K562 (cell line): ENCODE measurements around the gene CACNA1A. TPM values are rescaled to one million over a fixed set of nuclear protein-coding genes. Genes with fewer than 3 reads are reported as not detected.

Source experiments
- ATAC-seq: fragments of 200-7000 bp; cut with Tn5 transposase; 3 replicates; pipeline ENCODE4 v1.9.1; 2020; ENCODE audit warnings: moderate library complexity
- BruUV-seq: library from RNA; stranded (reverse); fragments of 400-500 nt; replicated peaks from 2 replicates; lab custom pipeline; 2021; lab: Mats Ljungman, UMichigan
- CTCF ChIA-PET: fragments of 300-600 bp; formaldehyde crosslinking; extraction: SDS; loops from one replicate; lab custom pipeline; 2021; ENCODE audit warnings: low intra/inter-chr PET ratio; lab: Yijun Ruan, JAX
- POLR2A ChIA-PET: fragments of 300-600, 350-650 bp; sonication (Branson Sonifier 250); formaldehyde crosslinking; extraction: SDS; loops from one replicate; lab custom pipeline; 2021; ENCODE audit warnings: antibody characterized with exemption, inconsistent platforms; lab: Yijun Ruan, JAX
- DNase-seq, 4 experiments: peaks; one replicate each; pipeline versions ENCODE4 v3.0.0 to v3.0.0-alpha.2; 2011 to 2018; ENCODE audit warnings: low spot score in 3 of 4, mixed read lengths in 3 of 4; ENCODE audit errors: extremely low read depth in 1 of 4
- FAIRE-seq: peaks from 2 replicates; lab custom pipeline; 2011; peaks lifted over from hg19 to GRCh38; lab: Jason Lieb, UNC
- H2AFZ ChIP-seq: 2 replicates; pipeline ENCODE4 v1.6.0; 2011; ENCODE audit warnings: low read depth, low read length, control low read depth, inconsistent platforms
- H3K27ac ChIP-seq: fragments of 200-600 bp; 3 replicates; pipeline ENCODE4 v1.8.0; 2011; ENCODE audit warnings: low read depth, mild to moderate bottlenecking, control low read depth, inconsistent platforms, low read length, moderate library complexity, mixed read lengths; ENCODE audit errors: extremely low read depth
- H3K27me3 ChIP-seq, 2 experiments: fragments of 300-600 bp in 1 of 2; 2 replicates in 1 of 2; 3 replicates in 1 of 2; pipeline versions ENCODE4 v1.6.0 to v1.8.0; 2011; ENCODE audit warnings: inconsistent platforms in 2 of 2, low read length in 2 of 2, mild to moderate bottlenecking in 1 of 2, mixed read lengths in 1 of 2, moderate library complexity in 1 of 2; ENCODE audit not compliant: control insufficient read depth in 2 of 2, insufficient read depth in 2 of 2
- H3K36me3 ChIP-seq: fragments of 300-600 bp; 3 replicates; pipeline ENCODE4 v1.8.0; 2011; ENCODE audit warnings: mild to moderate bottlenecking, low read length, inconsistent platforms; ENCODE audit not compliant: control insufficient read depth, insufficient read depth
- H3K4me1 ChIP-seq, 2 experiments: fragments of 200-600 bp in 1 of 2; replicated peaks in 1 of 2; 2 replicates in 1 of 2; 3 replicates in 1 of 2; pipeline versions ENCODE4 v1.5.1 to v1.8.0; 2011; ENCODE audit warnings: inconsistent platforms in 2 of 2, low read length in 2 of 2, mild to moderate bottlenecking in 1 of 2, mixed read lengths in 1 of 2, moderate library complexity in 1 of 2; ENCODE audit not compliant: control insufficient read depth in 2 of 2, insufficient read depth in 2 of 2
- H3K4me2 ChIP-seq: 2 replicates; pipeline ENCODE4 v1.6.1; 2011; ENCODE audit warnings: low read length, control low read depth, inconsistent platforms, mixed read lengths; ENCODE audit not compliant: insufficient read depth
- H3K4me3 ChIP-seq: fragments of 200-600 bp; sonication (generic), shearing (Covaris generic); 2 replicates; pipeline ENCODE4 v1.5.1; 2016; ENCODE audit warnings: control low read depth, inconsistent platforms
- H3K79me2 ChIP-seq: fragments of 200-600 bp; 3 replicates; pipeline ENCODE4 v1.8.0; 2011; ENCODE audit warnings: low read length, inconsistent platforms; ENCODE audit not compliant: control insufficient read depth, insufficient read depth
- H3K9ac ChIP-seq, 2 experiments: 2 replicates each; pipeline versions ENCODE4 v1.6.0 to v1.6.1; 2011; ENCODE audit warnings: low read depth in 2 of 2, low read length in 2 of 2, control low read depth in 1 of 2, inconsistent platforms in 1 of 2, mild to moderate bottlenecking in 1 of 2, mixed read lengths in 1 of 2; ENCODE audit not compliant: insufficient read depth in 1 of 2
- H3K9me1 ChIP-seq: one replicate; pipeline ENCODE4 v1.6.0; 2011; ENCODE audit warnings: inconsistent platforms, mild to moderate bottlenecking, low read length, moderate library complexity; ENCODE audit not compliant: control insufficient read depth, insufficient read depth
- H3K9me3 ChIP-seq: replicated peaks from 2 replicates; pipeline ENCODE4 v1.5.1; 2011; ENCODE audit warnings: low read depth, low read length, inconsistent platforms; ENCODE audit not compliant: control insufficient read depth, insufficient read depth
- H4K20me1 ChIP-seq: replicated peaks from 2 replicates; pipeline ENCODE4 v1.6.1; 2011; ENCODE audit warnings: low read length, inconsistent platforms, mixed read lengths; ENCODE audit not compliant: control insufficient read depth, insufficient read depth
- COPS2 ChIP-seq: fragments of 450-650 bp; conservative IDR thresholded peaks from 2 replicates; pipeline ENCODE4 v1.6.1; 2016; ENCODE audit warnings: mild to moderate bottlenecking, moderate library complexity
- FOXM1 ChIP-seq, 2 experiments: fragments of 450-650 bp in 1 of 2; sonication (generic) in 1 of 2; formaldehyde crosslinking in 1 of 2; IDR thresholded peaks; 2 replicates each; pipeline versions ENCODE4 v1.6.1 to v1.9.0; 2017 to 2022; ENCODE audit warnings: low read depth in 2 of 2, mild to moderate bottlenecking in 2 of 2, missing genetic modification reagents in 1 of 2, moderate library complexity in 1 of 2
- HMG20A ChIP-seq: fragments of 450-650 bp; formaldehyde crosslinking; conservative IDR thresholded peaks from 2 replicates; pipeline ENCODE4 v1.4.0; 2020; ENCODE audit warnings: mild to moderate bottlenecking, mixed read lengths
- IRF2 ChIP-seq: sonication (generic); formaldehyde crosslinking; IDR thresholded peaks from 2 replicates; pipeline ENCODE4 v1.8.1; 2022; ENCODE audit warnings: mild to moderate bottlenecking, missing genetic modification reagents
- RBM22 ChIP-seq: fragments of 200-400 bp; formaldehyde crosslinking; IDR thresholded peaks from 2 replicates; pipeline ENCODE4 v1.6.1; 2018; ENCODE audit warnings: low read length, low read depth; ENCODE audit not compliant: poor library complexity, severe bottlenecking
- SMAD4 ChIP-seq: fragments of 250-450 bp; sonication (Bioruptor Pico); conservative IDR thresholded peaks from 2 replicates; pipeline ENCODE4 v1.8.0; 2021; ENCODE audit warnings: inconsistent platforms, mild to moderate bottlenecking, moderate library complexity
- ZNF121 ChIP-seq: sonication (generic); formaldehyde crosslinking; conservative IDR thresholded peaks from 2 replicates; pipeline ENCODE4 v1.8.0; 2022; ENCODE audit warnings: missing genetic modification reagents
- ZNF444 ChIP-seq: fragments of 250-450 bp; sonication (Bioruptor Pico); IDR thresholded peaks from 2 replicates; pipeline ENCODE4 v1.4.0; 2020; ENCODE audit warnings: mild to moderate bottlenecking, moderate library complexity
- ZNF76 ChIP-seq: fragments of 250-450 bp; sonication (Bioruptor Pico); IDR thresholded peaks from 2 replicates; pipeline ENCODE4 v1.4.0; 2020; ENCODE audit warnings: mild to moderate bottlenecking, moderate library complexity, borderline replicate concordance
- WGBS: fragments of 100-300 bp; shearing (Covaris generic); methylation state at CpG from one replicate; pipeline ENCODE4 v1.1.6; 2016; ENCODE audit warnings: low coverage, mixed read lengths; ENCODE audit not compliant: insufficient coverage; ENCODE audit errors: missing lambda C conversion rate; 5-methylcytosine and 5-hydroxymethylcytosine counted together
- in situ Hi-C: fragments of 300-500 bp; cut with MboI; formaldehyde crosslinking; loops from 4 replicates; pipeline ENCODE4 v1.15.0; 2018; ENCODE audit warnings: inconsistent platforms, mixed read lengths
- intact Hi-C: fragments of 100-400 bp; cut with micrococcal nuclease; formaldehyde crosslinking; loops from 2 replicates; pipeline ENCODE4 v1.14.2; 2022
- polyA plus RNA-seq, 8 experiments: library from polyadenylated mRNA; depleted of rRNA in 4 of 8; stranded (reverse) in 5 of 8; unstranded in 3 of 8; fragments of >200 nt; fragmentation: Nextera tagmentation in 2 of 8; fragmentation: Illumina TruSeq in 1 of 8; extraction: Ambion mirVana in 2 of 8; extraction: Trizol in 1 of 8; gene quantifications; 2 replicates each; pipeline versions ENCODE4 v1.2.1 to v1.2.3, GENCODE V29; 2011 to 2014; ENCODE audit warnings: inconsistent platforms in 1 of 8, missing spikeins in 1 of 8
- total RNA-seq, 7 experiments: library from RNA; depleted of rRNA in 6 of 7; stranded (reverse); fragments of >200 nt in 6 of 7; fragmentation: Illumina TruSeq in 2 of 7; extraction: Trizol in 2 of 7; gene quantifications; 2 replicates each; pipeline versions ENCODE4 v1.2.1 to v1.2.3, GENCODE V29; 2011 to 2021; ENCODE audit warnings: low replicate concordance in 1 of 7
- TF ChIP-seq, protein P1 (sequence below): fragments of 450-650 bp; IDR thresholded peaks from 2 replicates; pipeline ENCODE4 v1.6.1; 2016; ENCODE audit warnings: low read depth
- TF ChIP-seq, protein P2 (sequence below): fragments of 250-450 bp; sonication (Bioruptor Pico); IDR thresholded peaks from 2 replicates; pipeline ENCODE4 v1.9.0; 2021; ENCODE audit warnings: mild to moderate bottlenecking, inconsistent platforms

Gene CACNA1A
- total and polyA plus RNA-seq, 9 of the 15 experiments (the other 6 are each of a cell fraction or from before 2014, with no cell fraction given) = 0.03 to 0.20 (median 0.09) TPM; not detected in 1

DNA sequence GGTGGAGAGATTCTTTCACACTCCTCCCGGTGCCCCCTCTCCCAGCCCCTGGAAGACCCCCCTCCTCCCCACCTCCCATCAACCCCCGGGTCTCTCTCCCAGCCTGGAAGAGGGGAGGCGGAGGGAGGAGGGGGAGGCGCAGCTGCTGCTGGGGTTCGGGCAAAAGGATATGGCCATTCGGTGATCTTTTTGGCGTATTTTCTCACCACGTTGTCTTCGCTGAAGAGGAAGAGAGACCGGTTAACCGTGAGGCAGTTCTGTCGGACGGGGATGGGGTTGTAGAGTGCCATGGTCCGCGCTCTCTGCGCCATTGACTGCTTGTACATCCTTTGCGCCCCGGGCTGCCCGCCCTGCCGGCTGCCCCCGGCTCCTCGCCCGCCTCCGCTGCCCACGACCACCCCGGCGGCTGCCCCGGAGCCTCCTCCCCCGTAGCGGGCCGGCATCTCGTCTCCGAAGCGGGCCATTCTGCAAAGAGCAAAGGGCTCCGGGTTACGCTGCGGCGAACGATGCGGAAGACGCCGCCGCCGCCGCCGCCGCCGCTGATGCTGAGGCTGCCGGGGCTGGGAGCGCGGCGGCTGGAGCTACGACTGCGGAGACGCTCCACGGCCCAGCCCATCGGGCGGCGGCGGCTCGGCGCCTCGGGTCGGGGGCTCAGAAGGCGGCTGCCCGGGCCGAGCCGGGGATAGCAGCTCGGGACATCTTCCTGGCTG, 363 bp downstream of the CACNA1A start:
- 7% methylated on average over 30 of the region's 69 CpGs for WGBS
- in situ Hi-C loops (no loop called here), intact Hi-C loops (no loop called here)
- Histone ChIP-seq H3K9me3 (no peaks in the 10 kb centered on the region), H3K9ac (no peak overlapping the region), H3K27ac (no peak overlapping the region), H3K79me2 (no peaks in the 10 kb centered on the region), H2AFZ (no peak overlapping the region), H3K4me3 (no peak overlapping the region), H4K20me1 (no peaks in the 10 kb centered on the region), H3K4me2 (no peak overlapping the region), H3K27me3 (peaks cover 27 to 48% of the 10 kb centered on the region in 2 experiments; a peak in 4 of 5 replicates), H3K9me1 (no peaks in the 10 kb centered on the region), H3K4me1 (peaks cover 0 to 4% of the 10 kb centered on the region in 2 experiments; a peak in 1 of 5 replicates), H3K36me3 (no peaks in the 10 kb centered on the region)
- BruUV-seq = no TSS peak
- ATAC-seq = no peak
- ChIA-PET POLR2A (no interaction called here), CTCF (interaction anchor here (0.7 kb wide), 1 partner anchor 81 kb away, joined by 4 read pairs; no protein-coding TSS in a partner anchor)
- FAIRE-seq = no peak
- no peak for DNase-seq
- TF ChIP-seq FOXM1 (IDR thresholded peaks at IDR 0.05; ENCODE audit: low read depth) = no peak
- no peak for TF ChIP-seq FOXM1 (CRISPR knock-in tag; IDR thresholded peaks at IDR 0.05; ENCODE audit: low read depth)
- TF ChIP-seq COPS2 = no peak
- TF ChIP-seq, protein P1, sequence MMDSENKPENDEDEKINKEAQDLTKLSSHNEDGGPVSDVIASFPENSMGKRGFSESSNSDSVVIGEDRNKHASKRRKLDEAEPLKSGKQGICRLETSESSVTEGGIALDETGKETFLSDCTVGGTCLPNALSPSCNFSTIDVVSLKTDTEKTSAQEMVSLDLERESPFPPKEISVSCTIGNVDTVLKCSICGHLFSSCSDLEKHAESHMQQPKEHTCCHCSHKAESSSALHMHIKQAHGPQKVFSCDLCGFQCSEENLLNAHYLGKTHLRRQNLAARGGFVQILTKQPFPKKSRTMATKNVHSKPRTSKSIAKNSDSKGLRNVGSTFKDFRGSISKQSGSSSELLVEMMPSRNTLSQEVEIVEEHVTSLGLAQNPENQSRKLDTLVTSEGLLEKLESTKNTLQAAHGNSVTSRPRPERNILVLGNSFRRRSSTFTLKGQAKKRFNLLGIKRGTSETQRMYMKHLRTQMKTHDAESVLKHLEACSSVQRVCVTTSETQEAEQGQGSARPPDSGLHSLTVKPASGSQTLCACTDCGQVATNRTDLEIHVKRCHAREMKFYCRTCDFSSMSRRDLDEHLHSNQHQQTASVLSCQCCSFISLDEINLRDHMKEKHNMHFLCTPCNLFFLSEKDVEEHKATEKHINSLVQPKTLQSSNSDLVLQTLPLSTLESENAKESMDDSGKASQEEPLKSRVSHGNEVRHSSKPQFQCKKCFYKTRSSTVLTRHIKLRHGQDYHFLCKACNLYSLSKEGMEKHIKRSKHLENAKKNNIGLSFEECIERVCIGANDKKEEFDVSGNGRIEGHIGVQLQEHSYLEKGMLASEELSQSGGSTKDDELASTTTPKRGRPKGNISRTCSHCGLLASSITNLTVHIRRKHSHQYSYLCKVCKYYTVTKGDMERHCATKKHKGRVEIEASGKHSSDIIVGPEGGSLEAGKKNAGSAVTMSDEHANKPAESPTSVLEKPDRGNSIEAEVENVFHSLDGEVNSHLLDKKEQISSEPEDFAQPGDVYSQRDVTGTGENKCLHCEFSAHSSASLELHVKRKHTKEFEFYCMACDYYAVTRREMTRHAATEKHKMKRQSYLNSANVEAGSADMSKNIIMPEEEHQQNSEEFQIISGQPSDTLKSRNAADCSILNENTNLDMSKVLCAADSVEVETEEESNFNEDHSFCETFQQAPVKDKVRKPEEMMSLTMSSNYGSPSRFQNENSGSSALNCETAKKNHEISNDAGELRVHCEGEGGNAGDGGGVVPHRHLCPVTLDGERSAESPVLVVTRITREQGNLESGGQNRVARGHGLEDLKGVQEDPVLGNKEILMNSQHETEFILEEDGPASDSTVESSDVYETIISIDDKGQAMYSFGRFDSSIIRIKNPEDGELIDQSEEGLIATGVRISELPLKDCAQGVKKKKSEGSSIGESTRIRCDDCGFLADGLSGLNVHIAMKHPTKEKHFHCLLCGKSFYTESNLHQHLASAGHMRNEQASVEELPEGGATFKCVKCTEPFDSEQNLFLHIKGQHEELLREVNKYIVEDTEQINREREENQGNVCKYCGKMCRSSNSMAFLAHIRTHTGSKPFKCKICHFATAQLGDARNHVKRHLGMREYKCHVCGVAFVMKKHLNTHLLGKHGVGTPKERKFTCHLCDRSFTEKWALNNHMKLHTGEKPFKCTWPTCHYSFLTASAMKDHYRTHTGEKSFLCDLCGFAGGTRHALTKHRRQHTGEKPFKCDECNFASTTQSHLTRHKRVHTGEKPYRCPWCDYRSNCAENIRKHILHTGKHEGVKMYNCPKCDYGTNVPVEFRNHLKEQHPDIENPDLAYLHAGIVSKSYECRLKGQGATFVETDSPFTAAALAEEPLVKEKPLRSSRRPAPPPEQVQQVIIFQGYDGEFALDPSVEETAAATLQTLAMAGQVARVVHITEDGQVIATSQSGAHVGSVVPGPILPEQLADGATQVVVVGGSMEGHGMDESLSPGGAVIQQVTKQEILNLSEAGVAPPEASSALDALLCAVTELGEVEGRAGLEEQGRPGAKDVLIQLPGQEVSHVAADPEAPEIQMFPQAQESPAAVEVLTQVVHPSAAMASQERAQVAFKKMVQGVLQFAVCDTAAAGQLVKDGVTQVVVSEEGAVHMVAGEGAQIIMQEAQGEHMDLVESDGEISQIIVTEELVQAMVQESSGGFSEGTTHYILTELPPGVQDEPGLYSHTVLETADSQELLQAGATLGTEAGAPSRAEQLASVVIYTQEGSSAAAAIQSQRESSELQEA = no peak
- no peak for TF ChIP-seq ZNF444 (CRISPR knock-in tag)
- TF ChIP-seq ZNF121 (CRISPR knock-in tag) = no peak
- TF ChIP-seq SMAD4 = no peak
- no peak for TF ChIP-seq HMG20A (CRISPR knock-in tag)
- TF ChIP-seq ZNF76 (CRISPR knock-in tag) = no peak
- TF ChIP-seq RBM22 = no peak
- TF ChIP-seq, protein P2, sequence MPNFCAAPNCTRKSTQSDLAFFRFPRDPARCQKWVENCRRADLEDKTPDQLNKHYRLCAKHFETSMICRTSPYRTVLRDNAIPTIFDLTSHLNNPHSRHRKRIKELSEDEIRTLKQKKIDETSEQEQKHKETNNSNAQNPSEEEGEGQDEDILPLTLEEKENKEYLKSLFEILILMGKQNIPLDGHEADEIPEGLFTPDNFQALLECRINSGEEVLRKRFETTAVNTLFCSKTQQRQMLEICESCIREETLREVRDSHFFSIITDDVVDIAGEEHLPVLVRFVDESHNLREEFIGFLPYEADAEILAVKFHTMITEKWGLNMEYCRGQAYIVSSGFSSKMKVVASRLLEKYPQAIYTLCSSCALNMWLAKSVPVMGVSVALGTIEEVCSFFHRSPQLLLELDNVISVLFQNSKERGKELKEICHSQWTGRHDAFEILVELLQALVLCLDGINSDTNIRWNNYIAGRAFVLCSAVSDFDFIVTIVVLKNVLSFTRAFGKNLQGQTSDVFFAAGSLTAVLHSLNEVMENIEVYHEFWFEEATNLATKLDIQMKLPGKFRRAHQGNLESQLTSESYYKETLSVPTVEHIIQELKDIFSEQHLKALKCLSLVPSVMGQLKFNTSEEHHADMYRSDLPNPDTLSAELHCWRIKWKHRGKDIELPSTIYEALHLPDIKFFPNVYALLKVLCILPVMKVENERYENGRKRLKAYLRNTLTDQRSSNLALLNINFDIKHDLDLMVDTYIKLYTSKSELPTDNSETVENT (CRISPR knock-in tag) = no peak
- no peak for TF ChIP-seq IRF2 (CRISPR knock-in tag)
